ENCODE data around the gene MEIOB.

MEIOB gene

DNA sequence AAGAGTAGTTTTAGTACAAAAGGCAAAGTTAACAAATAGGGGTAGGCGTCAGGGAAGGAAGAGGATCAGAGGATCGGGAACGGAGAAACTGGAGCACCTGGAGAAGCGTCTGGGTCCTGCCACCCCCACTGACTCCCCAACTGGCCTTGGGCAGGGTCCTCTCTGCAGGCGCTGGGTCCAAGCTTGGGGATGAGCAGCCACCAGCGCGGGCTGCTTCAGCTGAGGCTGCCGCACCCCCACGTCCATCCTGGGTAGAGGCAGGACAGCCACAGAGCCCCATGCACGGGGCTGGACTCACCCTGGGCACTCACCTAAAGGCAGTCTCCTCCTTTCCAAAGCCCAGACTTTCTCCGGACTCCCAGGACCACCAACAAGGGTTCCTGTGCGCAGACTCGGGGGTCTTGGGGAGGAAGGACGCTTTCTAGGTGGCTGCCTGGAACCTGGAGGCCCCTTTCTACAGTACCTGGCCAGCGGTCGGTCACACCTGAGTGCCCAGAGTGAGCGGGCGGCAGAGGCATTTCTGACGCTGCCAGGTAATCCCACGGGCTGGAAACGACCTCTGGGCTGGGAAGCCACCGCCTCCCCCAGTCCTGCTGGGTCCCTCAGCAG lies 45.2 kb upstream of the MEIOB start:
- DNase-seq (ENCODE audit: low read depth) = no peak
- TF ChIP-seq, protein P1, sequence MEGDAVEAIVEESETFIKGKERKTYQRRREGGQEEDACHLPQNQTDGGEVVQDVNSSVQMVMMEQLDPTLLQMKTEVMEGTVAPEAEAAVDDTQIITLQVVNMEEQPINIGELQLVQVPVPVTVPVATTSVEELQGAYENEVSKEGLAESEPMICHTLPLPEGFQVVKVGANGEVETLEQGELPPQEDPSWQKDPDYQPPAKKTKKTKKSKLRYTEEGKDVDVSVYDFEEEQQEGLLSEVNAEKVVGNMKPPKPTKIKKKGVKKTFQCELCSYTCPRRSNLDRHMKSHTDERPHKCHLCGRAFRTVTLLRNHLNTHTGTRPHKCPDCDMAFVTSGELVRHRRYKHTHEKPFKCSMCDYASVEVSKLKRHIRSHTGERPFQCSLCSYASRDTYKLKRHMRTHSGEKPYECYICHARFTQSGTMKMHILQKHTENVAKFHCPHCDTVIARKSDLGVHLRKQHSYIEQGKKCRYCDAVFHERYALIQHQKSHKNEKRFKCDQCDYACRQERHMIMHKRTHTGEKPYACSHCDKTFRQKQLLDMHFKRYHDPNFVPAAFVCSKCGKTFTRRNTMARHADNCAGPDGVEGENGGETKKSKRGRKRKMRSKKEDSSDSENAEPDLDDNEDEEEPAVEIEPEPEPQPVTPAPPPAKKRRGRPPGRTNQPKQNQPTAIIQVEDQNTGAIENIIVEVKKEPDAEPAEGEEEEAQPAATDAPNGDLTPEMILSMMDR (conservative IDR thresholded peaks at IDR 0.05; ENCODE audit: low read length) = no peak
- no peak overlapping the region for H3K4me3 ChIP-seq (ENCODE audit: low read length)

DNA sequence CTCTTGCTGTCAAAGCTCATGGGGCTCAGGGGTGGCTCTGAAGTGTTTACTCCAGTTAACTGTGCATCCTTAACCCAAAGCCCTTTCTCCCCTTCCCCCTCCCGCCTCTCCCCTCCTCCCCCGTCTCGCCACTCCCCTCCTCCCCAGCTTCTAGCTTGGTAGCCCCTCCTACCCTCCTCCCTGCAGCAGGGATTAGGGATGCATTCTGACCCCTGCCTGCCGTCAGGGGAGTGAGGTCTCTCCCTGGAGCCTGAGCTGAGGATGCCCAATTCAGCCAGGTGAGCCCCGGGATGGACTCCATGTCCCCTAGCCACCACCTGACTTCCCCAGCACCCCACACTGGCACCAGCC lies 44.7 kb upstream of the MEIOB start:
- H3K4me3 ChIP-seq (ENCODE audit: low read length) = no peak overlapping the region

GRCh38 chr16:1915732-1916639 lies 44.0 kb upstream of the MEIOB start:
- no peak overlapping the region for H3K4me3 ChIP-seq (ENCODE audit: low read length)
- TF ChIP-seq, protein P1 (conservative IDR thresholded peaks at IDR 0.05; ENCODE audit: low read length) = no peak
- DNase-seq (ENCODE audit: low read depth) = no peak

More for the DNA sequence above, 44.7 kb upstream of the MEIOB start:
- no peak for DNase-seq (ENCODE audit: low read depth)
- TF ChIP-seq, protein P1 (conservative IDR thresholded peaks at IDR 0.05; ENCODE audit: low read length) = no peak

GRCh38 chr16:1914988-1915387 lies 43.0 kb upstream of the MEIOB start:
- no peak for DNase-seq (ENCODE audit: low read depth)
- TF ChIP-seq, protein P1 (conservative IDR thresholded peaks at IDR 0.05; ENCODE audit: low read length) = no peak
- no peak overlapping the region for H3K4me3 ChIP-seq (ENCODE audit: low read length)

DNA sequence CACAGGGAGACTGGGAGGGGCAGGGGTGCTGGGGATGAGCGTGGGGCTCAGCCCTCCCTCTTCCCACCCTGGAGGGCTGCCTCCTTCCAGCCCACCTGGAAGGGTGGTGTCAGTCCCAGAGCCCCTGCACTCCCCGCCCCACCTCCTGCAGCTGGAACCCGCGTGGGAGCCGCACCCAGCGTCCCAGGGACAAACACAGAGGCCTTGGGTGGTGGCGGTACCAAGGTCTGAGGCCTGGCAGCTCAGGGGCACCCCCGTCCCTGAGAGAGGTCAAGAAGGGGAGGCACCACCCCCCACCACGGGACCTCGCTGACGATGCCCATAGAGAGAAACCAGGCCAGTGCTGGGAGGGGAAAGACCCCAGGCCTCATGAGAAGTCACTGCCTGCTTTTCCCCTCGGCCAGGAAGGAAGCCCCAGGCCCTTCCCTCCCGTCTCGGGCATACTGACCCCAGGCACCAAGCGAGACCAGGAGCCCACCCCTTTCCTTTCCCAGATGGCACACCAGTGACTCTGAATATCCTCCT lies 42.2 kb upstream of the MEIOB start:
- TF ChIP-seq, protein P1 (conservative IDR thresholded peaks at IDR 0.05; ENCODE audit: low read length) = no peak
- no peak for DNase-seq (ENCODE audit: low read depth)
- H3K4me3 ChIP-seq (ENCODE audit: low read length) = no peak overlapping the region

- no peak for DNase-seq (ENCODE audit: low read depth)
- TF ChIP-seq, protein P1 (conservative IDR thresholded peaks at IDR 0.05; ENCODE audit: low read length) = no peak
- H3K4me3 ChIP-seq (ENCODE audit: low read length) = no peak overlapping the region
Measured at GRCh38 chr16:1913327-1914083, 41.5 kb upstream of the MEIOB start.

All from AG10803 (cell line).